Lower leg skin (tissue), 3 donors: ENCODE measurements around the gene SERPINA1.

ENCODE experiments used
- CTCF ChIP-seq, 3 donors: fragments of 450-650 bp; IDR thresholded peaks; one replicate each; pipeline ENCODE4 v1.5.1; 2016; ENCODE audit warnings: antibody characterized with exemption in 3 of 3, mild to moderate bottlenecking in 3 of 3, moderate library complexity in 2 of 3
- POLR2A ChIP-seq, 2 donors: fragments of 450-650 bp; IDR thresholded peaks; one replicate each; pipeline ENCODE4 v1.6.1; 2016 to 2017; ENCODE audit warnings: antibody characterized with exemption in 2 of 2, mild to moderate bottlenecking in 1 of 2, moderate library complexity in 1 of 2

GRCh38 chr14:94389731-94390371 is 1.4 kb upstream of the SERPINA1 start:
- TF ChIP-seq CTCF (IDR thresholded peaks at IDR 0.05): no peak
- TF ChIP-seq POLR2A (IDR thresholded peaks at IDR 0.05): no peak
